HCT116 (cell line): ENCODE data around the gene RGS6. TPM values are rescaled to one million over a fixed set of nuclear protein-coding genes. Genes with fewer than 3 reads are reported as not detected.

Experiments
- ATAC-seq: fragments of 200-7000 bp; cut with Tn5 transposase; 2 replicates; pipeline ENCODE4 v1.9.1; 2020; ENCODE audit warnings: mild to moderate bottlenecking, moderate library complexity
- BruUV-seq: library from RNA; stranded (reverse); fragments of 400-500 nt; replicated peaks from 2 replicates; lab custom pipeline; 2021; lab: Mats Ljungman, UMichigan
- CTCF ChIA-PET: fragments of 300-600 bp; sonication (Branson Sonifier 250); formaldehyde crosslinking; loops from one replicate; lab custom pipeline; 2021; ENCODE audit warnings: antibody characterized with exemption; lab: Charles Lee
- POLR2A ChIA-PET: fragments of 300-600, 350-600 bp; sonication (Branson Sonifier 250); formaldehyde crosslinking; loops from one replicate; lab custom pipeline; 2021; ENCODE audit warnings: antibody characterized with exemption; lab: Charles Lee
- RAD21 ChIA-PET, 2 experiments: fragments of 300-600 bp; sonication (Branson Sonifier 250); formaldehyde crosslinking; loops; one replicate each; lab custom pipeline; 2023; ENCODE audit warnings: low total read pairs in 2 of 2; ENCODE audit not compliant: uncharacterized antibody in 2 of 2, unreplicated experiment in 2 of 2, low non-redundant PET in 1 of 2; lab: Charles Lee
- DNase-seq: peaks from one replicate; pipeline ENCODE4 v3.0.0-alpha.2; 2010; ENCODE audit warnings: low read depth, low spot score
- H2AFZ ChIP-seq: fragments of 200-600 bp; shearing (Covaris generic), sonication (generic); 2 replicates; pipeline ENCODE4 v1.6.1; 2017; ENCODE audit warnings: low read depth, mixed run types, mixed read lengths, antibody characterized with exemption, low read length; ENCODE audit not compliant: poor library complexity, severe bottlenecking
- H3K27ac ChIP-seq: 2 replicates; pipeline ENCODE4 v1.5.1; 2012; ENCODE audit warnings: low read depth, low read length
- H3K27me3 ChIP-seq: fragments of 200-600 bp; sonication (generic); 2 replicates; pipeline ENCODE4 v1.6.1; 2016; ENCODE audit warnings: mixed run types, low read length, mixed read lengths; ENCODE audit not compliant: insufficient read depth
- H3K36me3 ChIP-seq, 2 experiments: fragments of 200-500 bp in 1 of 2; fragments of 200-600 bp in 1 of 2; sonication (Bioruptor generic) in 1 of 2; sonication (generic) in 1 of 2; 2 replicates each; pipeline versions ENCODE4 v1.5.1 to v1.6.1; 2014 to 2016; ENCODE audit warnings: low read length in 2 of 2, inconsistent platforms in 1 of 2, mixed read lengths in 1 of 2, mixed run types in 1 of 2; ENCODE audit not compliant: insufficient read depth in 2 of 2, control insufficient read depth in 1 of 2
- H3K4me1 ChIP-seq, 2 experiments: fragments of 200-600 bp in 1 of 2; sonication (generic) in 1 of 2; 2 replicates each; pipeline versions ENCODE4 v1.5.1 to v1.6.1; 2012 to 2017; ENCODE audit warnings: low read length in 2 of 2, inconsistent platforms in 1 of 2, mild to moderate bottlenecking in 1 of 2, mixed read lengths in 1 of 2, mixed run types in 1 of 2, moderate library complexity in 1 of 2; ENCODE audit not compliant: insufficient read depth in 2 of 2, control insufficient read depth in 1 of 2
- H3K4me2 ChIP-seq: fragments of 200-600 bp; sonication (generic); 2 replicates; pipeline ENCODE4 v1.6.1; 2017; ENCODE audit warnings: mixed run types, low read length, mixed read lengths
- H3K4me3 ChIP-seq, 2 experiments: fragments of 200-600 bp in 1 of 2; sonication (generic) in 1 of 2; replicated peaks in 1 of 2; 2 replicates each; pipeline ENCODE4 v1.5.1; 2011 to 2016; ENCODE audit warnings: low read length in 2 of 2, control low read depth in 1 of 2, low read depth in 1 of 2, mild to moderate bottlenecking in 1 of 2, mixed read lengths in 1 of 2, mixed run types in 1 of 2
- H3K79me2 ChIP-seq: fragments of 200-600 bp; sonication (generic); 2 replicates; pipeline ENCODE4 v1.6.1; 2017; ENCODE audit warnings: mild to moderate bottlenecking, mixed run types, low read length, moderate library complexity, mixed read lengths; ENCODE audit not compliant: insufficient read depth
- H3K9ac ChIP-seq: fragments of 200-600 bp; sonication (generic); 2 replicates; pipeline ENCODE4 v1.6.1; 2016; ENCODE audit warnings: low read length, mixed read lengths
- H3K9me2 ChIP-seq: fragments of 200-600 bp; sonication (generic), shearing (Covaris generic); 2 replicates; pipeline ENCODE4 v1.6.1; 2017; ENCODE audit warnings: mixed run types, mild to moderate bottlenecking, moderate library complexity; ENCODE audit not compliant: insufficient read depth
- H3K9me3 ChIP-seq, 2 experiments: fragments of 200-500 bp in 1 of 2; fragments of 200-600 bp in 1 of 2; sonication (Bioruptor generic) in 1 of 2; sonication (generic) in 1 of 2; 2 replicates each; pipeline ENCODE4 v1.6.1; 2014 to 2017; ENCODE audit warnings: low read length in 2 of 2, mixed read lengths in 2 of 2, inconsistent platforms in 1 of 2, low read depth in 1 of 2, mild to moderate bottlenecking in 1 of 2, mixed run types in 1 of 2, moderate library complexity in 1 of 2; ENCODE audit not compliant: control insufficient read depth in 1 of 2, insufficient read depth in 1 of 2
- H4K20me1 ChIP-seq: fragments of 200-600 bp; sonication (generic), shearing (Covaris generic); 2 replicates; pipeline ENCODE4 v1.6.1; 2017; ENCODE audit warnings: mixed run types, mild to moderate bottlenecking, moderate library complexity; ENCODE audit not compliant: insufficient read depth
- CEBPB ChIP-seq: IDR thresholded peaks from 2 replicates; pipeline ENCODE4 v1.6.1; 2012; ENCODE audit warnings: low read depth
- EGR1 ChIP-seq: IDR thresholded peaks from 2 replicates; pipeline ENCODE4 v1.6.1; 2012; ENCODE audit warnings: low read depth
- ELF1 ChIP-seq: IDR thresholded peaks from 2 replicates; pipeline ENCODE4 v1.6.1; 2012; ENCODE audit warnings: low read depth, borderline replicate concordance
- EZH2phosphoT487 ChIP-seq: fragments of 200-600 bp; IDR thresholded peaks from 2 replicates; pipeline ENCODE4 v1.6.1; 2018; ENCODE audit warnings: antibody characterized with exemption, borderline replicate concordance
- FOSL1 ChIP-seq: IDR thresholded peaks from 2 replicates; pipeline ENCODE4 v1.6.1; 2012; ENCODE audit warnings: low read depth
- JUND ChIP-seq: IDR thresholded peaks from 2 replicates; pipeline ENCODE4 v1.6.1; 2012
- MAX ChIP-seq: IDR thresholded peaks from 2 replicates; pipeline ENCODE4 v1.6.1; 2012
- POLR2A ChIP-seq: IDR thresholded peaks from 2 replicates; pipeline ENCODE4 v1.7.0; 2011; ENCODE audit warnings: borderline replicate concordance; ENCODE audit not compliant: insufficient read depth, insufficient read length; ENCODE audit errors: extremely low read depth
- SIN3A ChIP-seq: IDR thresholded peaks from 2 replicates; pipeline ENCODE4 v1.6.1; 2012; ENCODE audit warnings: low read depth
- SRF ChIP-seq: IDR thresholded peaks from 2 replicates; pipeline ENCODE4 v1.6.1; 2012; ENCODE audit warnings: low read depth
- YY1 ChIP-seq: IDR thresholded peaks from 2 replicates; pipeline ENCODE4 v1.6.1; 2011; ENCODE audit warnings: low read length, low read depth, moderate library complexity, mild to moderate bottlenecking; ENCODE audit not compliant: insufficient replicate concordance; ENCODE audit errors: extremely low read depth
- ZFX ChIP-seq: fragments of 450-650 bp; IDR thresholded peaks from 2 replicates; pipeline ENCODE4 v1.6.1; 2017
- intact Hi-C: fragments of 100-400 bp; cut with micrococcal nuclease; formaldehyde crosslinking; loops from 2 replicates; pipeline ENCODE4 v1.10.0; 2022
- total RNA-seq: library from RNA; stranded (reverse); gene quantifications from one replicate; pipeline ENCODE4 v1.2.1, GENCODE V29; 2021; ENCODE audit not compliant: unreplicated experiment
- TF ChIP-seq, protein P1 (sequence below): IDR thresholded peaks from 2 replicates; pipeline ENCODE4 v1.6.1; 2012; ENCODE audit warnings: low read depth
- TF ChIP-seq, protein P2 (sequence below): IDR thresholded peaks from 2 replicates; pipeline ENCODE4 v1.6.1; 2011; ENCODE audit warnings: mild to moderate bottlenecking, low read length, moderate library complexity; ENCODE audit not compliant: insufficient replicate concordance; ENCODE audit errors: extremely low read depth

The RGS6 gene
- total RNA-seq, 1 experiment from 2014 or later: 4.7 TPM

DNA sequence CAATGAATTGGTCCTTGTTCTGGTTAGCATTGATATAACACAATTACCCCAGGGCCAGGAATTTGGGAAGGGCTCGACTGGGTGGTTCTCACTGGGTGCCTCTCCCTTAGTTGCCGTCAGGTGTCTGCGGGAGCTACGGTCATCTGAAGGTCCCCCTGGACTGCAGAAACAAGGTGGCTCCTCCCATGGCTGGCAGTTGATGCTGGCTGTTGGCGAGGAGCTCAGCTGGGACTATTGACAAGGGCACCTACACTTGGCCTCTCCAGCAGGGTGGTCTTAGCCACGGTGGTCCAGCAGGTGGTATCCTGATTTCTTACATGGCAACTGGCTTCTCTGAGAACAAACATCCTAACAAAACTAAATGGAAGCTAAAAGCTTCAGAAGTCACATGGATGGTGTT lies 41.0 kb upstream of the RGS6 start (continued):
- TF ChIP-seq YY1 (no peak), MAX (no peak), SIN3A (no peak), CEBPB (no peak), SRF (no peak), EGR1 (no peak), POLR2A (no peak)

- H3K4me2 ChIP-seq: no peak overlapping the region
- H3K27me3 ChIP-seq: no peaks in the 10 kb centered on the region
- BruUV-seq: no TSS peak
- POLR2A ChIA-PET: no interaction called here
- H3K36me3 ChIP-seq: no peaks in the 10 kb centered on the region
- H3K4me3 ChIP-seq: no peak overlapping the region
- no peaks in the 10 kb centered on the region for H4K20me1 ChIP-seq
- RAD21 ChIA-PET: no interaction called here
- no peak overlapping the region for H3K9ac ChIP-seq
- H3K4me1 ChIP-seq: no peaks in the 10 kb centered on the region
- DNase-seq: no peak
- no peak overlapping the region for H3K27ac ChIP-seq
- no peak for TF ChIP-seq ELF1
- H3K9me2 ChIP-seq: no peaks in the 10 kb centered on the region
- no peak for ATAC-seq
- intact Hi-C loops: no loop called here
- CTCF ChIA-PET: no interaction called here
- H2AFZ ChIP-seq: no peak overlapping the region
- no peaks in the 10 kb centered on the region for H3K9me3 ChIP-seq
- no peaks in the 10 kb centered on the region for H3K79me2 ChIP-seq
Observed at GRCh38 chr14:71891970-71892369, 40.3 kb upstream of the RGS6 start.

DNA sequence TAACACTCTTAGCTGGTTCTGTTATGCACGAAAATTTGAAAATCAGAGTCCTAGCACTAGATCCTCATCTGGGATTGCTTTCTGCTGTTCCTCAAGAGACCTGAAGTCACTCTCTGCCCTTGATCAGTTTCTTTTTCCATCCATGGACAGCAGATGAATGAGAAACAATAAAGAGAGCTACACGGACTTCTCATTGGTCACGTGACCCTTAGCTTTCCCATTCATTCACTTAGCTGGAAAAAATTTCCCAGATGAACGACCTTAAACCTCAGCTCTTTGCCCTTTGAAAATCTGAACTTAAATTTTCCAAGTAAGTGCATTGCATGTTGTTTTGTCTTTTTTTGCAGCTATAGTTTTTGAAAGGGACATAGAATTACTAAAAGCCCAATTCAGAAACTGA lies 27.2 kb upstream of the RGS6 start:
- H3K27ac ChIP-seq: no peak overlapping the region
- no peak overlapping the region for H3K4me3 ChIP-seq
- CTCF ChIA-PET: no interaction called here
- intact Hi-C loops: no loop called here
- H2AFZ ChIP-seq: no peak overlapping the region
- RAD21 ChIA-PET: no interaction called here
- H3K4me2 ChIP-seq: no peak overlapping the region
- no peak overlapping the region for H3K9ac ChIP-seq
- BruUV-seq: no TSS peak
- POLR2A ChIA-PET: no interaction called here
- ATAC-seq (no peak), DNase-seq (no peak)
- no peaks in the 10 kb centered on the region for H3K36me3 ChIP-seq
- no peaks in the 10 kb centered on the region for H3K79me2 ChIP-seq
- no peaks in the 10 kb centered on the region for H3K9me2 ChIP-seq
- no peak for TF ChIP-seq ZFX
- TF ChIP-seq JUND: no peak
- TF ChIP-seq EZH2phosphoT487: no peak
- no peak for TF ChIP-seq YY1
- TF ChIP-seq, protein P1, sequence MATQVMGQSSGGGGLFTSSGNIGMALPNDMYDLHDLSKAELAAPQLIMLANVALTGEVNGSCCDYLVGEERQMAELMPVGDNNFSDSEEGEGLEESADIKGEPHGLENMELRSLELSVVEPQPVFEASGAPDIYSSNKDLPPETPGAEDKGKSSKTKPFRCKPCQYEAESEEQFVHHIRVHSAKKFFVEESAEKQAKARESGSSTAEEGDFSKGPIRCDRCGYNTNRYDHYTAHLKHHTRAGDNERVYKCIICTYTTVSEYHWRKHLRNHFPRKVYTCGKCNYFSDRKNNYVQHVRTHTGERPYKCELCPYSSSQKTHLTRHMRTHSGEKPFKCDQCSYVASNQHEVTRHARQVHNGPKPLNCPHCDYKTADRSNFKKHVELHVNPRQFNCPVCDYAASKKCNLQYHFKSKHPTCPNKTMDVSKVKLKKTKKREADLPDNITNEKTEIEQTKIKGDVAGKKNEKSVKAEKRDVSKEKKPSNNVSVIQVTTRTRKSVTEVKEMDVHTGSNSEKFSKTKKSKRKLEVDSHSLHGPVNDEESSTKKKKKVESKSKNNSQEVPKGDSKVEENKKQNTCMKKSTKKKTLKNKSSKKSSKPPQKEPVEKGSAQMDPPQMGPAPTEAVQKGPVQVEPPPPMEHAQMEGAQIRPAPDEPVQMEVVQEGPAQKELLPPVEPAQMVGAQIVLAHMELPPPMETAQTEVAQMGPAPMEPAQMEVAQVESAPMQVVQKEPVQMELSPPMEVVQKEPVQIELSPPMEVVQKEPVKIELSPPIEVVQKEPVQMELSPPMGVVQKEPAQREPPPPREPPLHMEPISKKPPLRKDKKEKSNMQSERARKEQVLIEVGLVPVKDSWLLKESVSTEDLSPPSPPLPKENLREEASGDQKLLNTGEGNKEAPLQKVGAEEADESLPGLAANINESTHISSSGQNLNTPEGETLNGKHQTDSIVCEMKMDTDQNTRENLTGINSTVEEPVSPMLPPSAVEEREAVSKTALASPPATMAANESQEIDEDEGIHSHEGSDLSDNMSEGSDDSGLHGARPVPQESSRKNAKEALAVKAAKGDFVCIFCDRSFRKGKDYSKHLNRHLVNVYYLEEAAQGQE: no peak
- no peak for TF ChIP-seq FOSL1
- TF ChIP-seq, protein P2, sequence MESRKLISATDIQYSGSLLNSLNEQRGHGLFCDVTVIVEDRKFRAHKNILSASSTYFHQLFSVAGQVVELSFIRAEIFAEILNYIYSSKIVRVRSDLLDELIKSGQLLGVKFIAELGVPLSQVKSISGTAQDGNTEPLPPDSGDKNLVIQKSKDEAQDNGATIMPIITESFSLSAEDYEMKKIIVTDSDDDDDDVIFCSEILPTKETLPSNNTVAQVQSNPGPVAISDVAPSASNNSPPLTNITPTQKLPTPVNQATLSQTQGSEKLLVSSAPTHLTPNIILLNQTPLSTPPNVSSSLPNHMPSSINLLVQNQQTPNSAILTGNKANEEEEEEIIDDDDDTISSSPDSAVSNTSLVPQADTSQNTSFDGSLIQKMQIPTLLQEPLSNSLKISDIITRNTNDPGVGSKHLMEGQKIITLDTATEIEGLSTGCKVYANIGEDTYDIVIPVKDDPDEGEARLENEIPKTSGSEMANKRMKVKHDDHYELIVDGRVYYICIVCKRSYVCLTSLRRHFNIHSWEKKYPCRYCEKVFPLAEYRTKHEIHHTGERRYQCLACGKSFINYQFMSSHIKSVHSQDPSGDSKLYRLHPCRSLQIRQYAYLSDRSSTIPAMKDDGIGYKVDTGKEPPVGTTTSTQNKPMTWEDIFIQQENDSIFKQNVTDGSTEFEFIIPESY: no peak
- no peak for TF ChIP-seq EGR1
- H4K20me1 ChIP-seq: no peaks in the 10 kb centered on the region
- H3K4me1 ChIP-seq: peaks cover 0 to 3% of the 10 kb centered on the region in 2 experiments; a peak in 1 of 4 replicates
- H3K9me3 ChIP-seq: no peaks in the 10 kb centered on the region
- H3K27me3 ChIP-seq: no peaks in the 10 kb centered on the region
